GM19452 (cell line): Measurements from ENCODE around the gene SYDE2.
"Not testable (repeated sequence)": the region's sequence is repeated elsewhere in the genome, so short reads cannot be mapped to it uniquely, and the experiment has no call there.

Source experiments
- ATAC-seq: cut with Tn5 transposase; IDR thresholded peaks from one replicate; pipeline ENCODE4 v1.9.1; 2021; ENCODE audit not compliant: unreplicated experiment

The SYDE2 gene

GRCh38 chr1:85214654-85215053 lies 13.8 kb upstream of the SYDE2 start:
- no peak for ATAC-seq

- no peak for ATAC-seq
Measured at GRCh38 chr1:85208488-85208887, 7.7 kb upstream of the SYDE2 start.

GRCh38 chr1:85203573-85204171 lies 2.9 kb upstream of the SYDE2 start:
- ATAC-seq, result no peak

- ATAC-seq, result no peak
Measured at GRCh38 chr1:85202864-85203255, 2.0 kb upstream of the SYDE2 start.

- ATAC-seq, result peak; percentile 4
Measured at GRCh38 chr1:85202092-85202863, 1.5 kb upstream of the SYDE2 start.

- ATAC-seq, result peak; percentile 52
Measured at GRCh38 chr1:85201340-85202091, 700 bp upstream of the SYDE2 start.

GRCh38 chr1:85199667-85200462 lies 951 bp downstream of the SYDE2 start:
- no peak for ATAC-seq

GRCh38 chr1:85198864-85199263 lies 2.0 kb downstream of the SYDE2 start:
- no peak for ATAC-seq

- ATAC-seq, result no peak
Measured at GRCh38 chr1:85196358-85196757, 4.5 kb downstream of the SYDE2 start.

- no peak for ATAC-seq
Measured at GRCh38 chr1:85195703-85196102, 5.1 kb downstream of the SYDE2 start.

GRCh38 chr1:85192129-85192528 lies 8.7 kb downstream of the SYDE2 start:
- ATAC-seq, result not testable (repeated sequence)

GRCh38 chr1:85189120-85189519 lies 11.7 kb downstream of the SYDE2 start:
- no peak for ATAC-seq

GRCh38 chr1:85188530-85188929 lies 12.3 kb downstream of the SYDE2 start:
- no peak for ATAC-seq

- not testable (repeated sequence) for ATAC-seq
Measured at GRCh38 chr1:85187021-85187420, 13.8 kb downstream of the SYDE2 start.

- no peak for ATAC-seq
Measured at GRCh38 chr1:85184245-85184644, 16.6 kb downstream of the SYDE2 start.

- ATAC-seq, result no peak
Measured at GRCh38 chr1:85182700-85183099, 18.1 kb downstream of the SYDE2 start.

- ATAC-seq, result no peak
Measured at GRCh38 chr1:85180869-85181268, 19.9 kb downstream of the SYDE2 start.

GRCh38 chr1:85179522-85179921 lies 21.3 kb downstream of the SYDE2 start:
- no peak for ATAC-seq

GRCh38 chr1:85178396-85178795 lies 22.4 kb downstream of the SYDE2 start:
- no peak for ATAC-seq

GRCh38 chr1:85174503-85174902 lies 26.3 kb downstream of the SYDE2 start:
- no peak for ATAC-seq

GRCh38 chr1:85172684-85173337 lies 28.0 kb downstream of the SYDE2 start:
- ATAC-seq, result no peak
